Activated naive CD4-positive, alpha-beta T cell treated with anti-CD3 and anti-CD28 coated beads, Interleukin-2, amount 10 ng/mL, durations not matched to agents 7 days and 5 days (primary cell): ENCODE results near the gene AGFG1.

Experiments used
- CTCF ChIA-PET: fragments of 350-600 bp; sonication (Branson Sonifier 250); formaldehyde crosslinking; loops from one replicate; lab custom pipeline; 2021; ENCODE audit warnings: antibody characterized with exemption; lab: Charles Lee
- DNase-seq: peaks from one replicate; pipeline ENCODE4 v3.0.0-alpha.2; 2020
- H3K27ac Mint-ChIP-seq: one replicate; pipeline ENCODE4 v1.8.0; 2021; ENCODE audit warnings: mild to moderate bottlenecking, moderate library complexity, mixed read lengths
- H3K27me3 Mint-ChIP-seq: one replicate; pipeline ENCODE4 v1.8.0; 2021; ENCODE audit warnings: mild to moderate bottlenecking, mixed read lengths
- H3K36me3 Mint-ChIP-seq: one replicate; pipeline ENCODE4 v1.8.0; 2021; ENCODE audit warnings: mixed read lengths
- H3K4me1 Mint-ChIP-seq: one replicate; pipeline ENCODE4 v1.8.0; 2021; ENCODE audit warnings: mixed read lengths
- H3K4me3 Mint-ChIP-seq: one replicate; pipeline ENCODE4 v1.8.0; 2021; ENCODE audit warnings: mild to moderate bottlenecking, moderate library complexity, mixed read lengths
- H3K9me3 Mint-ChIP-seq: one replicate; pipeline ENCODE4 v1.8.0; 2021; ENCODE audit warnings: mixed read lengths

Gene AGFG1

GRCh38 chr2:227471412-227471811 lies 544 bp upstream of the AGFG1 start:
- CTCF ChIA-PET: interaction anchor here (0.7 to 1.3 kb wide), 7 partner anchors 9 to 295 kb away, joined by 3 to 6 read pairs (median 5); no protein-coding TSS in a partner anchor
- Mint-ChIP-seq H3K27me3 (no peaks in the 10 kb centered on the region), H3K27ac (peak overlapping the region; percentile 58), H3K4me3 (peak overlapping the region; percentile 47), H3K4me1 (peaks cover 49% of the 10 kb centered on the region), H3K9me3 (no peaks in the 10 kb centered on the region), H3K36me3 (no peaks in the 10 kb centered on the region)
- DNase-seq: no peak

- no peaks in the 10 kb centered on the region for H3K27me3 Mint-ChIP-seq
- no peaks in the 10 kb centered on the region for H3K9me3 Mint-ChIP-seq
- H3K4me1 Mint-ChIP-seq: peaks cover 39% of the 10 kb centered on the region
- no peaks in the 10 kb centered on the region for H3K36me3 Mint-ChIP-seq
- H3K4me3 Mint-ChIP-seq: peak overlapping the region; percentile 87
- CTCF ChIA-PET: interaction anchor here (1.0 to 1.7 kb wide), 4 partner anchors 8 to 186 kb away, joined by 3 to 13 read pairs (median 4); no protein-coding TSS in a partner anchor
- peak; percentile 71 for DNase-seq
- peak overlapping the region; percentile 76 for H3K27ac Mint-ChIP-seq
These were observed 537 bp downstream of the AGFG1 start for GRCh38 chr2:227472265-227473121.

DNA sequence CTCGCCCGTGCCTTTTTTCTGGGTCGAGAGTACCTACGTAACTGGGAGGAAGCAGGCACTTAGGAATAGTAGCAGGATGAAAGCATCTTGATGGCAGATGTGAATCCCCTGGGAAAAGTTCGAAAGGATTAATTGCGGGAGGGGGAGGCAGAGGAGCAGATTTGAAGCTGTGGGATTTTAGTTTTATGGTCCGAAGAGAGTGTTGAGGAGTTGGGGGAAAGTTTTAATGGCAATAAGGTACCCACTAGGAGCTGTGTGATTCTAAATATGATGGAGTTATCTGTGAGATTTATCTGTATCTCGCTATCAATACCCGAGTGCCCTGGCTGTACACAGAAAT lies 1.1 kb downstream of the AGFG1 start:
- CTCF ChIA-PET: interaction anchor here (1.0 to 1.7 kb wide), 4 partner anchors 9 to 185 kb away, joined by 3 to 13 read pairs (median 4); no protein-coding TSS in a partner anchor
- H3K27me3 Mint-ChIP-seq: no peaks in the 10 kb centered on the region
- H3K4me1 Mint-ChIP-seq: peaks cover 33% of the 10 kb centered on the region

GRCh38 chr2:227473806-227474205 lies 1.9 kb downstream of the AGFG1 start:
- Mint-ChIP-seq H3K4me3 (peak overlapping the region; percentile 32), H3K4me1 (peaks cover 32% of the 10 kb centered on the region), H3K27ac (no peak overlapping the region), H3K27me3 (no peaks in the 10 kb centered on the region), H3K9me3 (no peaks in the 10 kb centered on the region), H3K36me3 (no peaks in the 10 kb centered on the region)
- DNase-seq: no peak
- CTCF ChIA-PET: interaction anchor here (1.0 to 1.7 kb wide), 4 partner anchors 10 to 184 kb away, joined by 3 to 13 read pairs (median 4); no protein-coding TSS in a partner anchor

More for the DNA sequence above, 1.1 kb downstream of the AGFG1 start:
- peak overlapping the region; percentile 87 for H3K4me3 Mint-ChIP-seq
- no peaks in the 10 kb centered on the region for H3K36me3 Mint-ChIP-seq
- no peak for DNase-seq
- H3K9me3 Mint-ChIP-seq: no peaks in the 10 kb centered on the region
- peak overlapping the region; percentile 84 for H3K27ac Mint-ChIP-seq

GRCh38 chr2:227474410-227474809 lies 2.5 kb downstream of the AGFG1 start:
- Mint-ChIP-seq H3K27ac (no peak overlapping the region), H3K4me1 (peaks cover 35% of the 10 kb centered on the region), H3K27me3 (no peaks in the 10 kb centered on the region), H3K36me3 (no peaks in the 10 kb centered on the region), H3K4me3 (peak overlapping the region; percentile 21), H3K9me3 (no peaks in the 10 kb centered on the region)
- CTCF ChIA-PET: interaction anchor here (1.7 kb wide), 2 partner anchors 10 to 11 kb away, joined by 5 to 13 read pairs; no protein-coding TSS in a partner anchor
- DNase-seq: no peak

- DNase-seq: no peak
- H3K27ac Mint-ChIP-seq: no peak overlapping the region
- no peaks in the 10 kb centered on the region for H3K27me3 Mint-ChIP-seq
- H3K4me3 Mint-ChIP-seq: no peak overlapping the region
- H3K4me1 Mint-ChIP-seq: peaks cover 50% of the 10 kb centered on the region
- H3K9me3 Mint-ChIP-seq: no peaks in the 10 kb centered on the region
- CTCF ChIA-PET: interaction anchor here (1.3 kb wide), 1 partner anchor 71 kb away, joined by 3 read pairs; no protein-coding TSS in a partner anchor
- peaks cover 4% of the 10 kb centered on the region for H3K36me3 Mint-ChIP-seq
These were observed 5.3 kb downstream of the AGFG1 start for GRCh38 chr2:227477291-227477690.

GRCh38 chr2:227479865-227480475 lies 8.0 kb downstream of the AGFG1 start:
- Mint-ChIP-seq H3K36me3 (peaks cover 6% of the 10 kb centered on the region), H3K27me3 (no peaks in the 10 kb centered on the region), H3K9me3 (no peaks in the 10 kb centered on the region), H3K4me1 (peaks cover 47% of the 10 kb centered on the region), H3K4me3 (no peak overlapping the region), H3K27ac (no peak overlapping the region)
- CTCF ChIA-PET: interaction anchor here (0.7 to 2.5 kb wide), 14 partner anchors 9 to 304 kb away, joined by 3 to 18 read pairs (median 4); no protein-coding TSS in a partner anchor
- no peak for DNase-seq

DNA sequence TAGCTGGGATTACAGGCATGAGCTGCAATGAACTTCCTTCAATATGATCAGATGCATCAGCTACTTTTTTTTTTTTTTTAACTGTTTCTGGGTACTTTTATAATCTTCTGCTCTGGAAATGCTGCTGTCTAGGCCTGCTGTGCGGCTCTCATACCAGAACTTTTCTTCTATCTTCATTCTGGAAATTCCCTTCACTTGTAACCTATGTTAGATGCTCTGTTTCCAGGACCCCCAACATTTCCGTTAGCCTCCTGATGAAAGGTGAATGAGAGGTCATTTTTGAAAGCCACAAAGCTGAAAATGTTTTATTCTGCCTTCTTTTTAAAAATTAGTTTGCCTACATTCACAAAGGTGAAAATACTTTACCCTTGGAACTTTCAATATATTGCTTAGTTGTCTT lies 8.6 kb downstream of the AGFG1 start:
- CTCF ChIA-PET: interaction anchor here (0.7 to 2.5 kb wide), 13 partner anchors 10 to 303 kb away, joined by 3 to 18 read pairs (median 4); no protein-coding TSS in a partner anchor
- Mint-ChIP-seq H3K36me3 (peaks cover 7% of the 10 kb centered on the region), H3K9me3 (no peaks in the 10 kb centered on the region), H3K4me1 (peaks cover 43% of the 10 kb centered on the region), H3K27me3 (no peaks in the 10 kb centered on the region), H3K4me3 (no peak overlapping the region), H3K27ac (peak overlapping the region; percentile 67)
- DNase-seq: no peak

GRCh38 chr2:227482638-227483340 lies 10.8 kb downstream of the AGFG1 start:
- Mint-ChIP-seq H3K9me3 (peaks cover 4% of the 10 kb centered on the region), H3K36me3 (peaks cover 11% of the 10 kb centered on the region), H3K27me3 (no peaks in the 10 kb centered on the region), H3K4me3 (no peak overlapping the region), H3K27ac (no peak overlapping the region), H3K4me1 (peaks cover 52% of the 10 kb centered on the region)
- CTCF ChIA-PET: interaction anchor here (0.7 to 1.5 kb wide), 4 partner anchors 12 to 283 kb away, joined by 3 to 4 read pairs (median 3); no protein-coding TSS in a partner anchor
- DNase-seq: no peak

DNA sequence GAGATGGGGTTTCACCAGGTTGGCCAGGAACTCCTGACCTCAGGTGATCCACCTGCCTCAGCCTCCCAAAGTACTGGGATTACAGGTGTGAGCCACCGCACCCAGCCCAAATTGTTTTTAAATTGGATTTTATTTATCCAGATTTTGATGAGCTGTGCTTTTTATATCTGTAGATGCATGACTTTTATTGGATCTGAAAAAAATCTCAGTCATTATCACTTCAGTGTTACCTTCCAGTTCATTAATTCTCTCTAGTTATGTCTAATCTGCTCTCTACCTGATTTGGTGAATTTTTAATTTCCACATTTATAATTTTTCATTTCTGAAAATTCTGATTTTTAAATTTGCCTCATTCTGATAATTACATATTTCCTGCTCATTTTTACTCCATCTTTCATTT lies 13.5 kb downstream of the AGFG1 start:
- CTCF ChIA-PET: interaction anchor here (0.8 to 1.7 kb wide), 4 partner anchors 11 to 281 kb away, joined by 3 to 5 read pairs (median 4); no protein-coding TSS in a partner anchor
- Mint-ChIP-seq H3K4me1 (peaks cover 44% of the 10 kb centered on the region), H3K36me3 (peaks cover 10% of the 10 kb centered on the region), H3K4me3 (no peak overlapping the region), H3K9me3 (peaks cover 4% of the 10 kb centered on the region), H3K27ac (peak overlapping the region; percentile 42), H3K27me3 (no peaks in the 10 kb centered on the region)
- DNase-seq: no peak

DNA sequence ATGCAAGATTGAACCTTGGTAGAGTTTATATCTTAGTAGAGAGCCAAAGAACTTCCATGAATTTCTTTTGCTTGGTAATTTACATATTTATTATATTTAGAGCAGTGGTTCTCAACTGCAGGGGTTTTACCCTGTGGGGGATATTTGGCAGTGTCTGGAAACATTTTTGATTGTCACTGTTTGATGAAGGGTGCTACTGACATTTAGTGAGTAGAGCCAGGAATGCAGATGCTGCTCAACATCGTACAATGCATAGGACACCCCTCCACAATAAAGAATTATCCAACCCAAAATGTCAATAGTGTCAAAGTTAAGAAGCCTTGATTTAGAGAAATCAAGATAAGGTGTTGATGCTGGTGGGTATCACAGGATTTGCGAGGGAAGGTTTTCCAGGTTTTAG lies 14.7 kb downstream of the AGFG1 start:
- no peak overlapping the region for H3K27ac Mint-ChIP-seq
- H3K27me3 Mint-ChIP-seq: no peaks in the 10 kb centered on the region
- H3K36me3 Mint-ChIP-seq: peaks cover 9% of the 10 kb centered on the region
- peaks cover 4% of the 10 kb centered on the region for H3K9me3 Mint-ChIP-seq
- H3K4me3 Mint-ChIP-seq: no peak overlapping the region
- DNase-seq: no peak
- CTCF ChIA-PET: no interaction called here
- H3K4me1 Mint-ChIP-seq: peaks cover 32% of the 10 kb centered on the region

- H3K27ac Mint-ChIP-seq: no peak overlapping the region
- H3K9me3 Mint-ChIP-seq: peaks cover 4% of the 10 kb centered on the region
- peaks cover 11% of the 10 kb centered on the region for H3K36me3 Mint-ChIP-seq
These were observed 16.1 kb downstream of the AGFG1 start for GRCh38 chr2:227488045-227488444.

GRCh38 chr2:227491386-227491785 lies 19.4 kb downstream of the AGFG1 start:
- H3K27ac Mint-ChIP-seq: no peak overlapping the region
- no peak overlapping the region for H3K4me3 Mint-ChIP-seq
- H3K4me1 Mint-ChIP-seq: peaks cover 10% of the 10 kb centered on the region
- no peak for DNase-seq
- CTCF ChIA-PET: interaction anchor here (1.4 kb wide), 1 partner anchor 275 kb away, joined by 3 read pairs; no protein-coding TSS in a partner anchor
- peaks cover 14% of the 10 kb centered on the region for H3K36me3 Mint-ChIP-seq
- no peaks in the 10 kb centered on the region for H3K9me3 Mint-ChIP-seq
- no peaks in the 10 kb centered on the region for H3K27me3 Mint-ChIP-seq

More at GRCh38 chr2:227488045-227488444, 16.1 kb downstream of the AGFG1 start:
- DNase-seq: no peak
- Mint-ChIP-seq H3K27me3 (no peaks in the 10 kb centered on the region), H3K4me3 (no peak overlapping the region), H3K4me1 (peaks cover 25% of the 10 kb centered on the region)
- CTCF ChIA-PET: no interaction called here
